Upper lobe of left lung (tissue), 6 donors: ENCODE measurements around the gene RB1. TPM values are rescaled to one million over a fixed set of nuclear protein-coding genes. Genes with fewer than 3 reads are reported as not detected.

ENCODE experiments used
- ATAC-seq, 2 donors: fragments of 200-7000 bp; cut with Tn5 transposase; one replicate each; pipeline ENCODE4 v1.9.1; 2022; ENCODE audit warnings: mild to moderate bottlenecking in 2 of 2, moderate library complexity in 2 of 2; ENCODE audit not compliant: low FRiP score in 2 of 2
- DNase-seq, 2 donors: peaks; one replicate each; pipeline ENCODE4 v3.0.0-alpha.2; 2019 to 2020
- H3K27ac ChIP-seq, 4 donors: fragments of 200-600 bp; sonication (generic); one replicate each; pipeline ENCODE4 v1.5.1; 2016 to 2019
- H3K27me3 ChIP-seq, 4 donors: fragments of 200-600 bp; sonication (generic); one replicate each; pipeline ENCODE4 v1.5.1; 2017 to 2019
- H3K36me3 ChIP-seq, 4 donors: fragments of 200-600 bp; sonication (generic); one replicate each; pipeline ENCODE4 v1.5.1; 2016 to 2019
- H3K4me1 ChIP-seq, 4 donors: fragments of 200-600 bp; sonication (generic); one replicate each; pipeline ENCODE4 v1.5.1; 2018 to 2019
- H3K4me3 ChIP-seq, 4 donors: fragments of 200-600 bp; sonication (generic); one replicate each; pipeline ENCODE4 v1.5.1; 2017 to 2019; ENCODE audit warnings: mild to moderate bottlenecking in 2 of 4, moderate library complexity in 1 of 4
- H3K9me3 ChIP-seq, 4 donors: fragments of 200-600 bp; sonication (generic); one replicate each; pipeline ENCODE4 v1.5.1; 2018 to 2019
- EP300 ChIP-seq, 4 donors: sonication (generic); formaldehyde crosslinking; IDR thresholded peaks; one replicate each; pipeline ENCODE4 v1.5.1; 2017; ENCODE audit warnings: antibody characterized with exemption in 4 of 4, control low read depth in 2 of 4
- POLR2A ChIP-seq, 4 donors: fragments of 450-650 bp; IDR thresholded peaks; one replicate each; pipeline ENCODE4 v1.5.1; 2016 to 2017; ENCODE audit warnings: antibody characterized with exemption in 4 of 4, mild to moderate bottlenecking in 2 of 4
- POLR2AphosphoS5 ChIP-seq, 2 donors: sonication (generic); formaldehyde crosslinking; IDR thresholded peaks; one replicate each; pipeline ENCODE4 v1.5.1; 2017; ENCODE audit warnings: antibody characterized with exemption in 2 of 2
- WGBS, 2 donors: methylation state at CpG; one replicate each; pipeline ENCODE4 v1.1.5; 2017 to 2018; 5-methylcytosine and 5-hydroxymethylcytosine counted together
- total RNA-seq, 6 donors: library from RNA; depleted of rRNA in 4 of 6; stranded (reverse); fragments of >200 nt in 4 of 6; gene quantifications; one replicate each; pipeline versions ENCODE4 v1.1.0 to v1.2.1, GENCODE V29; 2016 to 2021
- TF ChIP-seq, protein P1 (sequence below), 6 experiments: fragments of 450-650 bp in 4 of 6; fragments of 200-600 bp in 2 of 6; sonication (generic) in 2 of 6; IDR thresholded peaks; one replicate each; pipeline ENCODE4 v1.5.1; 2016 to 2019; ENCODE audit warnings: antibody characterized with exemption in 6 of 6
- donor health status: DM: no; HTN: no; CAD: no; lungs with moderate emphysema.
- donor health status: DM: no; HTN: yes; CAD: no; lungs with severe emphysema.

Gene RB1
- total RNA-seq, 6 donors from 2014 or later: 20.2 to 46.6 (median 32.9) TPM

DNA sequence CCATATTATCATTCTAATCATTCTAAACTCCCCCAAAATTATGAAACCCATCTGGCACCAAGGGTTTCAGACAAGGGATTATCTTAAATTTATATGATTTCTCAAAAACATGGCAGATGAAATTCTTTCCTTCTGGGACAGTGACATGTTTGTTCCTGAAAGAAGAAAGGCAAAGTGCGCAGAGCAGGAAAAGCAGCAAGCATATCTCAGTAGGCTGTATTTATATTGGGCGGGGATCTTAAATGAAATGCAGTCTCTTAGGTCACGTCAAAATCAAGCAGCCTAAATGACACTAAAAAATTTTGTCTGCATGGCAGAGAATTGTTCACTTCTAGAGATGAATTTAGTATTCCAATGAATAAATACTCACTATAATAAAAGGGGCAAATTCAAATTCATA lies 180.0 kb downstream of the RB1 start:
- DNase-seq (no peak), ATAC-seq (no peak)
- no peak overlapping the region for H3K4me3 ChIP-seq
- no peak overlapping the region for H3K27ac ChIP-seq
- TF ChIP-seq POLR2AphosphoS5 (IDR thresholded peaks at IDR 0.05): no peak
- TF ChIP-seq POLR2A (IDR thresholded peaks at IDR 0.05): no peak
- TF ChIP-seq, protein P1, sequence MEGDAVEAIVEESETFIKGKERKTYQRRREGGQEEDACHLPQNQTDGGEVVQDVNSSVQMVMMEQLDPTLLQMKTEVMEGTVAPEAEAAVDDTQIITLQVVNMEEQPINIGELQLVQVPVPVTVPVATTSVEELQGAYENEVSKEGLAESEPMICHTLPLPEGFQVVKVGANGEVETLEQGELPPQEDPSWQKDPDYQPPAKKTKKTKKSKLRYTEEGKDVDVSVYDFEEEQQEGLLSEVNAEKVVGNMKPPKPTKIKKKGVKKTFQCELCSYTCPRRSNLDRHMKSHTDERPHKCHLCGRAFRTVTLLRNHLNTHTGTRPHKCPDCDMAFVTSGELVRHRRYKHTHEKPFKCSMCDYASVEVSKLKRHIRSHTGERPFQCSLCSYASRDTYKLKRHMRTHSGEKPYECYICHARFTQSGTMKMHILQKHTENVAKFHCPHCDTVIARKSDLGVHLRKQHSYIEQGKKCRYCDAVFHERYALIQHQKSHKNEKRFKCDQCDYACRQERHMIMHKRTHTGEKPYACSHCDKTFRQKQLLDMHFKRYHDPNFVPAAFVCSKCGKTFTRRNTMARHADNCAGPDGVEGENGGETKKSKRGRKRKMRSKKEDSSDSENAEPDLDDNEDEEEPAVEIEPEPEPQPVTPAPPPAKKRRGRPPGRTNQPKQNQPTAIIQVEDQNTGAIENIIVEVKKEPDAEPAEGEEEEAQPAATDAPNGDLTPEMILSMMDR (IDR thresholded peaks at IDR 0.05): no peak
- no peak for TF ChIP-seq EP300 (IDR thresholded peaks at IDR 0.05)
- no peaks in the 10 kb centered on the region for H3K27me3 ChIP-seq
- no peaks in the 10 kb centered on the region for H3K9me3 ChIP-seq
- H3K4me1 ChIP-seq: no peaks in the 10 kb centered on the region
- WGBS, 2 donors: 93 to 97% methylated on average over 3 of the region's 3 CpGs
- peaks cover 0 to 17% (median 8%) of the 10 kb centered on the region in 4 donors for H3K36me3 ChIP-seq

DNA sequence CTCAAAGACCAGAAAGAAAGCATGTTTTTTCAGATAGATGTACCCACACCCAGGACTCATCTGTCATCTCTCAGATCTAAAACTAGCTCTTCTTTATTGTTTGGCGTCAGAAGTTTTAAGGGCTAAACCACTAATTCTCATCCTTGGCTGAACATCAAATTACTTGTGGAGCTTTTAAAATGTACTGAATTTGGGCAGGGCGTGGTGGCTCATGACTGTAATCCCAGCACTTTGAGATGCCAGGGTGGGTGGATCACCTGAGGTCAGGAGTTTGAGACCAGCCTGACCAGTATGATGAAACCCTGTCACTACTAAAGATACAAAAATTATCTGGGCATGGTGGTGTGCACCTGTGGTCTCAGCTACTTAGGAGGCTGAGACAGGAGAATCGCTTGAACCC lies 181.9 kb downstream of the RB1 start:
- TF ChIP-seq, protein P1 (IDR thresholded peaks at IDR 0.05): no peak
- TF ChIP-seq POLR2AphosphoS5 (IDR thresholded peaks at IDR 0.05) (no peak), EP300 (IDR thresholded peaks at IDR 0.05) (no peak), POLR2A (IDR thresholded peaks at IDR 0.05) (no peak)
- 93 to 100% methylated on average over 3 of the region's 3 CpGs for WGBS, 2 donors
- ATAC-seq (no peak), DNase-seq (no peak)
- no peak overlapping the region for H3K27ac ChIP-seq
- H3K36me3 ChIP-seq: peaks cover 0 to 9% (median 0%) of the 10 kb centered on the region in 4 donors
- no peak overlapping the region for H3K4me3 ChIP-seq
- H3K27me3 ChIP-seq: no peaks in the 10 kb centered on the region
- H3K4me1 ChIP-seq: peaks cover 0 to 4% (median 0%) of the 10 kb centered on the region in 4 donors
- no peaks in the 10 kb centered on the region for H3K9me3 ChIP-seq

DNA sequence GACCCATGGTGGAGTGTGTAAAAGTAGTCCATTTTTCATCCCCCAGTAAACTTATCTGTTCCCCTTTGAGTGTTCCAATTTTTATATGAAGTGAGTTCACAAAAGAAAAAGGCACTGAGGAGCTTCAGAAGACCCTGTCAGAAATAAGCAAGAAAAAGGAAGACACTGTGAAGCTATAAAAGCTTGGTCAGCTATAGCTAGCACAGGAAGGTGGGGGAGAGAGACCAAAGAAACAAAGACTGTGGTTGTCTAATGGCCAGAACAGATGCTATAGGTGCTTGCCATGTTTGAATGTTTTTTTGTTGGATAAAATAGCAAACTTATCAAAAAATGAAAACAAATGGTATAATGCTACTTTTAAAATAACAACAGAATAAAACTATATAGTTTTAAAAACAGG lies 182.8 kb downstream of the RB1 start:
- H3K9me3 ChIP-seq: no peaks in the 10 kb centered on the region
- H3K36me3 ChIP-seq: peaks cover 0 to 3% (median 0%) of the 10 kb centered on the region in 4 donors
- H3K4me1 ChIP-seq: peaks cover 0 to 5% (median 2%) of the 10 kb centered on the region in 4 donors
- DNase-seq (no peak), ATAC-seq (no peak)
- H3K27ac ChIP-seq: no peak overlapping the region
- H3K27me3 ChIP-seq: no peaks in the 10 kb centered on the region
- no peak overlapping the region for H3K4me3 ChIP-seq
- TF ChIP-seq POLR2AphosphoS5 (IDR thresholded peaks at IDR 0.05) (no peak), POLR2A (IDR thresholded peaks at IDR 0.05) (no peak), EP300 (IDR thresholded peaks at IDR 0.05) (no peak)
- TF ChIP-seq, protein P1 (IDR thresholded peaks at IDR 0.05): no peak

DNA sequence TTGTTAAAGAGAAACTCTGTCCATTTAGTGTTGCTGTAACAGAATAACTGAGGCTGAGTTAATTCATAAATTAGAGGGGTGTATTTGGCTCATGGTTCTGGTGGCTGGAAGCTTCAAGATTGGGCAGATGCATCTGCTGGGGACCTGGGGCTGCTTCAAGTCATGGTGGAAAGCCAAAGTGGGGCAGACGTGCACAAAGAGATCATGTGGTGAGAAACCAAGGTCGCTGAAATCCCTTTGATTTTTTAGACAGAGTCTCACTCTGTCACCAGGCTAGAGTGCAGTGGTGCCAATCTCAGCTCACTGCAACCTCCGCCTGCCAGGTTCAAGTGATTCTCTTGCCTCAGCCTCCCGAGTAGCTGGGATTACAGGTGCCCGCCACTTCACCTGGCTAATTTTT lies 183.3 kb downstream of the RB1 start:
- H3K27me3 ChIP-seq: no peaks in the 10 kb centered on the region
- no peak for ATAC-seq
- 94 to 96% methylated on average over 5 of the region's 5 CpGs for WGBS, 2 donors

DNA sequence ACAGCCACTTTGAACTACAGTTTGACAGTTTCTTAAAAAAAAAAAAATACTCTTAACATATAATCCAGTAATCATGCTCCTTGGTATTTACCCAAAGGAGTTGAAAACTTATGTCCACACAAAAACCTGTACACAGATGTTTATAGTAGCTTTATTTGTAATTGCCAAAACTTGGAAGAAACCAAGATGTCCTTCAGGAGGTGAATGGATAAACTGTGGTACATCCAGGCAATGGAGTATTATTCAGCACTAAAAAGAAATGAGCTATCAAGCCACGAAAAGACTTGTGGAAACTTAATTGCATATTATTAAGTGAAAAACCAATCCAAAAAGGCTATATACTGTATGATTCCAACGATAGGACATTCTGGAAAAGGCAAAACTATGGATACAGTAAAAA lies 184.4 kb downstream of the RB1 start:
- no peaks in the 10 kb centered on the region for H3K27me3 ChIP-seq
- peaks cover 0 to 3% (median 0%) of the 10 kb centered on the region in 4 donors for H3K36me3 ChIP-seq
- ATAC-seq: no peak
- H3K27ac ChIP-seq: no peak overlapping the region
- TF ChIP-seq EP300 (IDR thresholded peaks at IDR 0.05) (no peak), POLR2A (IDR thresholded peaks at IDR 0.05) (no peak), POLR2AphosphoS5 (IDR thresholded peaks at IDR 0.05) (no peak)
- TF ChIP-seq, protein P1 (IDR thresholded peaks at IDR 0.05): no peak
- DNase-seq: no peak
- peaks cover 11 to 18% (median 14%) of the 10 kb centered on the region in 4 donors for H3K4me1 ChIP-seq
- no peaks in the 10 kb centered on the region for H3K9me3 ChIP-seq
- no peak overlapping the region for H3K4me3 ChIP-seq
- 97 to 100% methylated on average over 2 of the region's 2 CpGs for WGBS, 2 donors

More for the DNA sequence above, 183.3 kb downstream of the RB1 start:
- H3K36me3 ChIP-seq: peaks cover 0 to 3% (median 0%) of the 10 kb centered on the region in 4 donors
- TF ChIP-seq EP300 (IDR thresholded peaks at IDR 0.05) (no peak), POLR2AphosphoS5 (IDR thresholded peaks at IDR 0.05) (no peak), POLR2A (IDR thresholded peaks at IDR 0.05) (no peak)
- TF ChIP-seq, protein P1 (IDR thresholded peaks at IDR 0.05): no peak
- H3K27ac ChIP-seq: no peak overlapping the region
- peaks cover 4 to 10% (median 7%) of the 10 kb centered on the region in 4 donors for H3K4me1 ChIP-seq
- H3K4me3 ChIP-seq: no peak overlapping the region
- DNase-seq: no peak
- no peaks in the 10 kb centered on the region for H3K9me3 ChIP-seq
